Measurements from ENCODE around the gene PPP2R5E. TPM values are rescaled to one million over a fixed set of nuclear protein-coding genes. Genes with fewer than 3 reads are reported as not detected.

The PPP2R5E gene
- polyA plus RNA-seq, 3 donors, result 8.9 to 26.3 (median 15.1) TPM

GRCh38 chr14:63459738-63460137 is 83.4 kb downstream of the PPP2R5E start:
- Mint-ChIP-seq H3K9me3 (peaks cover 0 to 2% (median 0%) of the 10 kb centered on the region in 7 donors), H3K4me3 (no peak overlapping the region), H3K36me3 (peaks cover 10 to 17% of the 10 kb centered on the region in 2 donors), H3K27ac (no peak overlapping the region), H3K4me1 (peaks cover 5% of the 10 kb centered on the region), H3K27me3 (ENCODE audit: low read depth in 3 of 3) (no peaks in the 10 kb centered on the region)
- Histone ChIP-seq H3K9ac (ENCODE audit: insufficient read depth, low read length, poor library complexity, severe bottlenecking) (no peak overlapping the region), H3K4me2 (replicated peaks; ENCODE audit: extremely low read depth, low read length, poor library complexity, severe bottlenecking) (no peak overlapping the region), H3K9me3 (replicated peaks in 1 of 2; ENCODE audit: control insufficient read depth in 1 of 2, insufficient read depth in 1 of 2, low read length in 2 of 2) (no peaks in the 10 kb centered on the region), H3K27ac (ENCODE audit: low read depth in 1 of 2, low read length in 2 of 2) (no peak overlapping the region), H3K4me3 (replicated peaks in 1 of 3; ENCODE audit: low read depth in 2 of 3, low read length in 3 of 3) (no peak overlapping the region), H3K79me2 (ENCODE audit: insufficient read depth, low read length) (peaks cover 60% of the 10 kb centered on the region), H2AFZ (ENCODE audit: insufficient read depth, low read depth, low read length, poor library complexity, severe bottlenecking) (no peak overlapping the region), H4K20me1 (ENCODE audit: insufficient read depth, low read length) (peaks cover 78% of the 10 kb centered on the region), H3K27me3 (ENCODE audit: control insufficient read depth in 2 of 2, insufficient read depth in 2 of 2, low read length in 2 of 2) (no peaks in the 10 kb centered on the region), H3K4me1 (ENCODE audit: control insufficient read depth in 1 of 2, insufficient read depth in 2 of 2, low read length in 2 of 2) (no peaks in the 10 kb centered on the region), H3K36me3 (replicated peaks in 1 of 2; ENCODE audit: control insufficient read depth in 1 of 2, insufficient read depth in 2 of 2, low read length in 2 of 2) (no peaks in the 10 kb centered on the region)
- no peak for DNase-seq
- TF ChIP-seq CTCF (IDR thresholded peaks at IDR 0.05), result no peak
- WGBS (ENCODE audit: insufficient coverage), result 100% methylated on average over 3 of the region's 6 CpGs
- intact Hi-C loops (cut with micrococcal nuclease), result no loop called here

- Histone ChIP-seq H3K4me3 (replicated peaks in 1 of 3; ENCODE audit: low read depth in 2 of 3, low read length in 3 of 3) (no peak overlapping the region), H3K9me3 (replicated peaks in 1 of 2; ENCODE audit: control insufficient read depth in 1 of 2, insufficient read depth in 1 of 2, low read length in 2 of 2) (no peaks in the 10 kb centered on the region), H3K27me3 (ENCODE audit: control insufficient read depth in 2 of 2, insufficient read depth in 2 of 2, low read length in 2 of 2) (no peaks in the 10 kb centered on the region), H4K20me1 (ENCODE audit: insufficient read depth, low read length) (peaks cover 84% of the 10 kb centered on the region), H3K27ac (ENCODE audit: low read depth in 1 of 2, low read length in 2 of 2) (no peak overlapping the region), H2AFZ (ENCODE audit: insufficient read depth, low read depth, low read length, poor library complexity, severe bottlenecking) (no peak overlapping the region), H3K9ac (ENCODE audit: insufficient read depth, low read length, poor library complexity, severe bottlenecking) (no peak overlapping the region), H3K4me2 (replicated peaks; ENCODE audit: extremely low read depth, low read length, poor library complexity, severe bottlenecking) (no peak overlapping the region), H3K36me3 (replicated peaks in 1 of 2; ENCODE audit: control insufficient read depth in 1 of 2, insufficient read depth in 2 of 2, low read length in 2 of 2) (peaks cover 10 to 14% of the 10 kb centered on the region in 2 donors), H3K79me2 (ENCODE audit: insufficient read depth, low read length) (peaks cover 60% of the 10 kb centered on the region), H3K4me1 (ENCODE audit: control insufficient read depth in 1 of 2, insufficient read depth in 2 of 2, low read length in 2 of 2) (no peaks in the 10 kb centered on the region)
- H3K4me3 Mint-ChIP-seq, result no peak overlapping the region
- H3K4me1 Mint-ChIP-seq, result peaks cover 5% of the 10 kb centered on the region
- 80% methylated on average over 1 of the region's 4 CpGs for WGBS (ENCODE audit: insufficient coverage)
- no peak for TF ChIP-seq CTCF (IDR thresholded peaks at IDR 0.05)
- no peak overlapping the region for H3K27ac Mint-ChIP-seq
- no peak for DNase-seq
- H3K9me3 Mint-ChIP-seq, result peaks cover 0 to 2% (median 0%) of the 10 kb centered on the region in 7 donors
- intact Hi-C loops (cut with micrococcal nuclease), result no loop called here
- H3K36me3 Mint-ChIP-seq, result peaks cover 16 to 21% of the 10 kb centered on the region in 2 donors
- no peaks in the 10 kb centered on the region for H3K27me3 Mint-ChIP-seq (ENCODE audit: low read depth in 3 of 3)
Measured at GRCh38 chr14:63457498-63457897, 85.7 kb downstream of the PPP2R5E start.
